Skin of body (tissue), 2 donors: Measurements from ENCODE around the gene WFIKKN1. TPM values are rescaled to one million over a fixed set of nuclear protein-coding genes. Genes with fewer than 3 reads are reported as not detected.

ENCODE experiments used
- DNase-seq: peaks from one replicate; lab custom pipeline; 2025; lab: John Stamatoyannopoulos, UW
- total RNA-seq: library from RNA; depleted of rRNA; stranded (reverse); fragments of >200 nt; gene quantifications from one replicate; pipeline ENCODE4 v1.2.3, GENCODE V29; 2014

The WFIKKN1 gene
- total RNA-seq, 1 donor from 2014 or later = 0.20 TPM

DNA sequence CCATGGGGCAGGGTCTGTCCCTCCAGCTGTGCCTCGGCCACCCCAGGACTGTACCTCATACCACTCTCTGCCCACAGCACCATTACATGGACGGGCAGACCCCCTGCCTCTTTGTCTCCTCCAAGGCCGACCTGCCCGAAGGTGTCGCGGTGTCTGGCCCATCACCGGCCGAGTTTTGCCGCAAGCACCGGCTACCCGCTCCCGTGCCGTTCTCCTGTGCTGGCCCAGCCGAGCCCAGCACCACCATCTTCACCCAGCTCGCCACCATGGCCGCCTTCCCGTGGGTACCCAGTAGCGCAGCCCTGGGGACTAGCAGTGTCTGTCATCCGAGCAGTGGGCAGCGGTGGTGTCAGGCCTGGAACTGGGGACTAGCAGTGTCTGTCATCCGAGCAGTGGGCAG, 42.1 kb downstream of the WFIKKN1 start:
- no peak for DNase-seq

GRCh38 chr16:673399-673991, 42.7 kb downstream of the WFIKKN1 start:
- DNase-seq = no peak

- DNase-seq = no peak
Measured at GRCh38 chr16:674214-674881, 43.6 kb downstream of the WFIKKN1 start.

DNA sequence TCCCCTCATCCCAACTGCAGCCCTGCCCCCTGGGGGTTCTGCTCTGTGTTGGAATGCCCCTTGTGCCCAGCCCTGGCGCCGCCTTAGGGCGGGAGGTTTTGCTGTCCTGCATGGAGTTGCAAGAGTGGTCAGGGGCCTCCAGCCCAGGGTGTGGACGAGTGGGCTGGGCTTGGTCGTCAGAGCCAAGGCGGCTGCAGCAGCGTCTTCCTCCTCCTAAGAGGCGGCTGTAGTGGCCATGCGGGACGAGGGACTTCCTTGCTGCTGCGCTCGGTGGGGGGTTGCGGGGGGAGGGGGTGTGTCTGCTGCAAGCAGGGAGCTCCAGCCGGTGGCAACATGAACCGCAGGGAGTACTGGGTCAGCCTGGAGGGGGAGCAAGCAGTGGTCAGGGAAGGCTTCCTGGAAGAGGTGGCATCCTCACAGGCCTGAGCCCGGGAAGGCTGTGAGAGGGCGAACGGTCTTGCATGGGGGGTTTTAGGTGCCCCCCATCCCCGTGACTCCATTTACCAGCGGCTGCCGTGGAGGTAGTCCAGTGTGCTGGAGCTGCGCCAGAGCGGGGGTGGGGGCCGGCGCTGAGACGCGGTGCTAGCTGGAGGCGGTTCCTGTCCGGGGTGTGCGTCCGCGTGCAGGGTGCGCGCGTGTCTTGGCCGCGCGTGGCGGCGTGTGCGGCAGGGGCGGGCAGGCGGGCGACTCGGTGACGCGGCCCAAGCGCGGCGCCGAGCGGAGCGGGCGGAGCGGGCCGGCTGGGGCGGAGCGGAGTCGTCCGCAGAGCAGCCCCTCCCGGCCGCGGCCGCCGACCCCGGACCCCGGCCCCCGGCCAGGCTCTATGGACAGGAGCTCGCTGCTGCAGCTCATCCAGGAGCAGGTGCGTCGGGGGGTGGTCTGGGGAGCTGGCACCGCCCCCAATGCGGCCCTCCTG, 44.4 kb downstream of the WFIKKN1 start, which contains the start of gene RHBDL1:
RHBDL1 (plus strand) TSS at position 704 of the 916 bp plus-strand sequence; CDS start at position 824, 120 bp downstream.
- DNase-seq = no peak

GRCh38 chr16:675884-676564, 45.2 kb downstream of the WFIKKN1 start:
- no peak for DNase-seq

- no peak for DNase-seq
Measured at GRCh38 chr16:676565-676902, 45.7 kb downstream of the WFIKKN1 start.

GRCh38 chr16:676913-677312, 46.1 kb downstream of the WFIKKN1 start:
- DNase-seq = no peak

- DNase-seq = no peak
Measured at GRCh38 chr16:677316-678190, 46.8 kb downstream of the WFIKKN1 start.

DNA sequence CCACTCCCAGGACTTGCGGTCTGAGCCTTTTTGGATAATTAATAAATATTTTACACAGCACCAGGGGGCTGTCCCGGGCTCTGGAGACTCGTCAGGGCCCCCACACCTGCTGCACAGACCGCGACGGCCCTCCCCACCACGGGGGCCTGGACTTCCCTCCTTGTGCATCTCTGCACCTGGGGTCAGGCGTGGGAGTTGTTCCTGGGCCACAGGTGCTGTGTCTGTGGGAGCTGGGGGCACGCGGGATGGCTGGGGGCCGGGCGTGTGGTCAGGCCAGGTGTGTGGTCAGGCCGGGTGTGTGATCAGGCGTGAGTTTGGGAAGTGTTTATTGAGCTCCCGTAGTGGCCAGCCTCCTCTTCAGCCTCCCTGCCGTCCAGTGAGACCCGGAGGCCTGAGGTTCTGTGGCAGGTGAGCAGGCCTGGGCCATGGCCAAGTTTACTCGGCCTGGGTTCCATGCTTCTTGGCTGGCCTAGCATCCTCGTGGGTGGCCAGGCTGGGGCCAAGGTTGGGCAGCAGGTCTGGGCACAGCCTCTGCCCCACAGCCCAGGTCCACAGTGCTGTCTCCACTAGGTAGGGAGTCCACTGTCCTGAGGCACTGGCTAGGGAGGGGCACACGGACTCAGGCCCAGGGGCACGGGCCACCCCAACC, 47.5 kb downstream of the WFIKKN1 start:
- DNase-seq = no peak

- peak; percentile 65 for DNase-seq
Measured at GRCh38 chr16:678858-679813, 48.4 kb downstream of the WFIKKN1 start.

DNA sequence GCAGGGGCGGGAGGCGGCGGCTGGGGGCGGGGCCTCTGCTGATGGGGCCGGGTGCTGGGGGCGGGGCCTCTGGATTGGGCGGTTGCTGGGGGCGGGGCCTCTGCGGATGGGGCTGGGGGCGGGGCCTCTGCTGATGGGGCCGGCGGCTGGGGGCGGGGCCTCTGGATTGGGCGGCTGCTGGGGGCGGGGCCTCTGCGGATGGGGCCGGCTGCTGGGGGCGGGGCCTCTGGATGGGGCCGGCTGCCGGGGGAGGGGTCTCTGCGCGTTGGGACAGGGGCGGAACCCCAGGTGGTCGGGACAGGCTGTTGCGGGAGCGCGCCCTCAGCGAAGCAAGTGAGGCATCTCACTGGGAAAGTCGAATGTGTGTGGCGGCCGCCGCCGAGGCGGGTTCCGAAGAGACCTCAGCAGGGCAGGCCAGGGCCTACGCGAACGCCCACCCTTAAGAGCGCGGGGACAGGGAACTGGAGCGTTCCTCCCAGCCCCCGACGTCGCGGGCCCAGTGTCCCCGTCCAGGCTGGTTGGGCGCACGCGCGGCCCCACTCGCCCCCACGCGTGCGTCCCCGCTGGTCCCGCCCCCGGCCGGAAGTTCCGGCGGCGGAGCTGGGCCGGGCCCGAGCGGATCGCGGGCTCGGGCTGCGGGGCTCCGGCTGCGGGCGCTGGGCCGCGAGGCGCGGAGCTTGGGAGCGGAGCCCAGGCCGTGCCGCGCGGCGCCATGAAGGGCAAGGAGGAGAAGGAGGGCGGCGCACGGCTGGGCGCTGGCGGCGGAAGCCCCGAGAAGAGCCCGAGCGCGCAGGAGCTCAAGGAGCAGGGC, 49.2 kb downstream of the WFIKKN1 start, which contains the start of gene STUB1:
STUB1 (plus strand) TSS at position 597 of the 811 bp plus-strand sequence; CDS start at position 713, 116 bp downstream.
- peak; percentile 84 for DNase-seq

- no peak for DNase-seq
Measured at GRCh38 chr16:680625-680945, 49.8 kb downstream of the WFIKKN1 start.

DNA sequence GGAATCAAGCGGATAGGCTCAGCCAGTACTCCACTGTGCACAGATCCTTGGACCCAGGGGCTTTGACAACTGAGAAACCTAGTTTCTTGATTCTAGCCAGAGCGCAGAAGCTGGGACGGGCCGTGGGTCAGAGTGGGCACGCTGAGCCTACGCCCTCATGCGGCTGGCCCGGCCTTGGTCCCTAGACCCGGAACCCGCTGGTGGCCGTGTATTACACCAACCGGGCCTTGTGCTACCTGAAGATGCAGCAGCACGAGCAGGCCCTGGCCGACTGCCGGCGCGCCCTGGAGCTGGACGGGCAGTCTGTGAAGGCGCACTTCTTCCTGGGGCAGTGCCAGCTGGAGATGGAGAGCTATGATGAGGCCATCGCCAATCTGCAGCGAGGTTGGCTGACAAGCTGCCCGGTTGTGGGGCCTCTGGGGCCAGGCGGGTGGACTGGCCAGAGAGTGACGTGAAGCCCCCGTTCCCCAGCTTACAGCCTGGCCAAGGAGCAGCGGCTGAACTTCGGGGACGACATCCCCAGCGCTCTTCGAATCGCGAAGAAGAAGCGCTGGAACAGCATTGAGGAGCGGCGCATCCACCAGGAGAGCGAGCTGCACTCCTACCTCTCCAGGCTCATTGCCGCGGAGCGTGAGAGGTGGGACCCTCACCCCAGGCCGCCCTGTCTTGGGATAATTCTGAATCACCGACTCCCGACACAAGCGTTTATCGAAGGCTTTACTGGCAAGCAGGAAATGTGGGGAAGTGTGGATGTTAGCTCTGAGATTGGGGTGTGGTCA, 50.4 kb downstream of the WFIKKN1 start:
- no peak for DNase-seq

GRCh38 chr16:681746-682427, 51.1 kb downstream of the WFIKKN1 start:
- DNase-seq = no peak

GRCh38 chr16:682493-683395, 52.0 kb downstream of the WFIKKN1 start:
- DNase-seq = no peak
